ENCODE measurements around the gene LRRC43. TPM values are rescaled to one million over a fixed set of nuclear protein-coding genes. Genes with fewer than 3 reads are reported as not detected.
A peak's percentile ranks its signal among the peaks of the same experiment; 100 is the strongest.

LRRC43 gene
- total RNA-seq, 1 donor from 2014 or later = under 0.01 TPM

- FAIRE-seq = peak; percentile 18
- no peaks in the 10 kb centered on the region for H3K27me3 ChIP-seq (ENCODE audit: control insufficient read depth, insufficient read depth, low read length)
- DNase-seq (ENCODE audit: low read depth) = no peak
- no peak for TF ChIP-seq CTCF (IDR thresholded peaks at IDR 0.05; ENCODE audit: insufficient read depth, low read length, severe bottlenecking)
- H3K36me3 ChIP-seq (ENCODE audit: control insufficient read depth, insufficient read depth, low read length) = no peaks in the 10 kb centered on the region
- no peak overlapping the region for H3K4me3 ChIP-seq (ENCODE audit: low read depth, low read length)
Observed at GRCh38 chr12:122148657-122149056, 34.3 kb upstream of the LRRC43 start.

GRCh38 chr12:122150127-122150681 is 32.7 kb upstream of the LRRC43 start:
- TF ChIP-seq CTCF (IDR thresholded peaks at IDR 0.05; ENCODE audit: insufficient read depth, low read length, severe bottlenecking) = no peak
- no peak for FAIRE-seq
- no peak for DNase-seq (ENCODE audit: low read depth)
- Histone ChIP-seq H3K36me3 (ENCODE audit: control insufficient read depth, insufficient read depth, low read length) (no peaks in the 10 kb centered on the region), H3K4me3 (ENCODE audit: low read depth, low read length) (no peak overlapping the region), H3K27me3 (ENCODE audit: control insufficient read depth, insufficient read depth, low read length) (no peaks in the 10 kb centered on the region)

- no peak for DNase-seq (ENCODE audit: low read depth)
- no peak for TF ChIP-seq CTCF (IDR thresholded peaks at IDR 0.05; ENCODE audit: insufficient read depth, low read length, severe bottlenecking)
Observed at GRCh38 chr12:122152754-122153153, 30.2 kb upstream of the LRRC43 start.

GRCh38 chr12:122155705-122156104 is 27.2 kb upstream of the LRRC43 start:
- no peak for TF ChIP-seq CTCF (IDR thresholded peaks at IDR 0.05; ENCODE audit: insufficient read depth, low read length, severe bottlenecking)
- FAIRE-seq = no peak
- DNase-seq (ENCODE audit: low read depth) = no peak

More at GRCh38 chr12:122152754-122153153, 30.2 kb upstream of the LRRC43 start:
- Histone ChIP-seq H3K27me3 (ENCODE audit: control insufficient read depth, insufficient read depth, low read length) (no peaks in the 10 kb centered on the region), H3K4me3 (ENCODE audit: low read depth, low read length) (no peak overlapping the region), H3K36me3 (ENCODE audit: control insufficient read depth, insufficient read depth, low read length) (no peaks in the 10 kb centered on the region)
- no peak for FAIRE-seq

GRCh38 chr12:122158700-122159285 is 24.1 kb upstream of the LRRC43 start:
- Histone ChIP-seq H3K36me3 (ENCODE audit: control insufficient read depth, insufficient read depth, low read length) (no peaks in the 10 kb centered on the region), H3K27me3 (ENCODE audit: control insufficient read depth, insufficient read depth, low read length) (no peaks in the 10 kb centered on the region), H3K4me3 (ENCODE audit: low read depth, low read length) (no peak overlapping the region)
- no peak for TF ChIP-seq CTCF (IDR thresholded peaks at IDR 0.05; ENCODE audit: insufficient read depth, low read length, severe bottlenecking)
- no peak for FAIRE-seq
- DNase-seq (ENCODE audit: low read depth) = peak; percentile 89

More at GRCh38 chr12:122155705-122156104, 27.2 kb upstream of the LRRC43 start:
- H3K4me3 ChIP-seq (ENCODE audit: low read depth, low read length) = no peak overlapping the region
- no peaks in the 10 kb centered on the region for H3K36me3 ChIP-seq (ENCODE audit: control insufficient read depth, insufficient read depth, low read length)
- H3K27me3 ChIP-seq (ENCODE audit: control insufficient read depth, insufficient read depth, low read length) = no peaks in the 10 kb centered on the region

- no peak for DNase-seq (ENCODE audit: low read depth)
- Histone ChIP-seq H3K4me3 (ENCODE audit: low read depth, low read length) (no peak overlapping the region), H3K36me3 (ENCODE audit: control insufficient read depth, insufficient read depth, low read length) (no peaks in the 10 kb centered on the region), H3K27me3 (ENCODE audit: control insufficient read depth, insufficient read depth, low read length) (no peaks in the 10 kb centered on the region)
- TF ChIP-seq CTCF (IDR thresholded peaks at IDR 0.05; ENCODE audit: insufficient read depth, low read length, severe bottlenecking) = peak; percentile 8
- FAIRE-seq = no peak
Observed at GRCh38 chr12:122159882-122160281, 23.0 kb upstream of the LRRC43 start.
